IMR-90 (cell line): ENCODE measurements around the gene FBXW7. TPM values are rescaled to one million over a fixed set of nuclear protein-coding genes. Genes with fewer than 3 reads are reported as not detected.
A peak's percentile ranks its signal among the peaks of the same experiment; 100 is the strongest.

Experiments used
- ATAC-seq: fragments of 200-7000 bp; cut with Tn5 transposase; 2 replicates; pipeline ENCODE4 v1.9.1; 2020; ENCODE audit warnings: low read depth, mild to moderate bottlenecking, moderate library complexity
- BruUV-seq: library from RNA; stranded (reverse); fragments of 400-500 nt; replicated peaks from 2 replicates; lab custom pipeline; 2021; lab: Mats Ljungman, UMichigan
- CTCF ChIA-PET: fragments of 300-600 bp; formaldehyde crosslinking; extraction: SDS; loops from one replicate; lab custom pipeline; 2021; ENCODE audit warnings: antibody characterized with exemption; lab: Yijun Ruan, JAX
- POLR2A ChIA-PET: fragments of 300-600 bp; sonication (Branson Sonifier 250); formaldehyde crosslinking; loops from one replicate; lab custom pipeline; 2022; ENCODE audit warnings: antibody characterized with exemption; ENCODE audit not compliant: unreplicated experiment; lab: Charles Lee
- DNase-seq: peaks from one replicate; pipeline ENCODE4 v3.0.0; 2013
- H2AFZ ChIP-seq: replicated peaks from 2 replicates; pipeline ENCODE3; 2013; ENCODE audit warnings: low read length, mild to moderate bottlenecking; ENCODE audit not compliant: poor library complexity
- H2AK5ac ChIP-seq: 2 replicates; pipeline ENCODE4 v1.6.1; 2013; ENCODE audit warnings: low read depth, low read length, inconsistent platforms
- H2AK9ac ChIP-seq: replicated peaks from 2 replicates; pipeline ENCODE3; 2013; ENCODE audit warnings: mild to moderate bottlenecking, low read depth, low read length, moderate library complexity; ENCODE audit not compliant: poor library complexity
- H2BK120ac ChIP-seq: 2 replicates; pipeline ENCODE4 v1.6.1; 2013; ENCODE audit warnings: low read depth, low read length, inconsistent platforms
- H2BK15ac ChIP-seq: 3 replicates; pipeline ENCODE4 v1.6.1; 2013; ENCODE audit warnings: low read depth, low read length, inconsistent platforms
- H2BK20ac ChIP-seq: 2 replicates; pipeline ENCODE4 v1.6.1; 2013; ENCODE audit warnings: low read depth, mild to moderate bottlenecking, inconsistent platforms, low read length, moderate library complexity
- H2BK5ac ChIP-seq: 2 replicates; pipeline ENCODE4 v1.6.1; 2013; ENCODE audit warnings: mild to moderate bottlenecking, low read depth, low read length, inconsistent platforms; ENCODE audit not compliant: poor library complexity, severe bottlenecking
- H3K14ac ChIP-seq: replicated peaks from 2 replicates; pipeline ENCODE4 v1.6.1; 2013; ENCODE audit warnings: low read depth, low read length, inconsistent platforms
- H3K18ac ChIP-seq: 2 replicates; pipeline ENCODE4 v1.6.1; 2013; ENCODE audit warnings: low read depth, low read length, control low read depth
- H3K23ac ChIP-seq: 2 replicates; pipeline ENCODE4 v1.6.1; 2013; ENCODE audit warnings: low read depth, low read length, inconsistent platforms
- H3K27ac ChIP-seq: 2 replicates; pipeline ENCODE4 v1.5.1; 2013; ENCODE audit warnings: mild to moderate bottlenecking, control low read depth, low read length; ENCODE audit not compliant: insufficient read depth
- H3K27me3 ChIP-seq: 2 replicates; pipeline ENCODE4 v1.6.1; 2013; ENCODE audit warnings: low read length; ENCODE audit not compliant: control insufficient read depth, insufficient read depth
- H3K36me3 ChIP-seq: 2 replicates; pipeline ENCODE4 v1.6.1; 2013; ENCODE audit warnings: low read length, mixed read lengths; ENCODE audit not compliant: control insufficient read depth, insufficient read depth
- H3K4ac ChIP-seq: 2 replicates; pipeline ENCODE4 v1.6.1; 2013; ENCODE audit warnings: low read depth, low read length, inconsistent platforms
- H3K4me1 ChIP-seq: 2 replicates; pipeline ENCODE4 v1.6.1; 2013; ENCODE audit warnings: low read length, mixed read lengths; ENCODE audit not compliant: control insufficient read depth, insufficient read depth
- H3K4me2 ChIP-seq: 2 replicates; pipeline ENCODE4 v1.6.1; 2013; ENCODE audit warnings: low read depth, mild to moderate bottlenecking, control low read depth, low read length, moderate library complexity
- H3K4me3 ChIP-seq: 2 replicates; pipeline ENCODE4 v1.5.1; 2013; ENCODE audit warnings: low read depth, mild to moderate bottlenecking, control low read depth, low read length, moderate library complexity; ENCODE audit not compliant: insufficient read depth
- H3K56ac ChIP-seq: 2 replicates; pipeline ENCODE4 v1.6.1; 2013; ENCODE audit warnings: low read length, inconsistent platforms; ENCODE audit not compliant: insufficient read depth; ENCODE audit errors: extremely low read depth
- H3K79me1 ChIP-seq, 2 experiments: 2 replicates each; pipeline ENCODE4 v1.6.1; 2013; ENCODE audit warnings: low read length in 2 of 2, inconsistent platforms in 1 of 2, low read depth in 1 of 2
- H3K9ac ChIP-seq: 2 replicates; pipeline ENCODE4 v1.6.1; 2013; ENCODE audit warnings: low read depth, low read length, control low read depth
- H3K9me1 ChIP-seq: 2 replicates; pipeline ENCODE4 v1.6.1; 2013; ENCODE audit warnings: low read length, inconsistent platforms; ENCODE audit not compliant: insufficient read depth
- H3K9me3 ChIP-seq: 2 replicates; pipeline ENCODE4 v1.6.1; 2013; ENCODE audit warnings: low read length; ENCODE audit not compliant: control insufficient read depth, insufficient read depth
- H4K20me1 ChIP-seq: 2 replicates; pipeline ENCODE4 v1.6.1; 2013; ENCODE audit warnings: low read length, inconsistent platforms; ENCODE audit not compliant: insufficient read depth
- H4K5ac ChIP-seq: 2 replicates; pipeline ENCODE4 v1.6.1; 2013; ENCODE audit warnings: mild to moderate bottlenecking, low read depth, low read length, control low read depth
- H4K8ac ChIP-seq, 2 experiments: 2 replicates each; pipeline ENCODE4 v1.6.1; 2013; ENCODE audit warnings: low read depth in 2 of 2, low read length in 2 of 2, control low read depth in 1 of 2, inconsistent platforms in 1 of 2
- H4K91ac ChIP-seq: 2 replicates; pipeline ENCODE4 v1.6.1; 2013; ENCODE audit warnings: low read depth, low read length, inconsistent platforms; ENCODE audit not compliant: insufficient read depth
- CEBPB ChIP-seq: IDR thresholded peaks from 2 replicates; pipeline ENCODE4 v1.6.1; 2012; ENCODE audit warnings: low read depth, low read length, improper control_type of control experiment
- MAFK ChIP-seq: IDR thresholded peaks from 2 replicates; pipeline ENCODE4 v1.6.1; 2012; ENCODE audit warnings: low read depth, low read length, improper control_type of control experiment
- POLR2A ChIP-seq: IDR thresholded peaks from 2 replicates; pipeline ENCODE4 v1.6.1; 2012; ENCODE audit warnings: mild to moderate bottlenecking, low read depth, low read length
- RAD21 ChIP-seq: IDR thresholded peaks from 2 replicates; pipeline ENCODE4 v1.6.1; 2012; ENCODE audit warnings: low read length, improper control_type of control experiment
- RCOR1 ChIP-seq: IDR thresholded peaks from 2 replicates; pipeline ENCODE4 v1.6.1; 2012; ENCODE audit warnings: mild to moderate bottlenecking, low read length, improper control_type of control experiment; ENCODE audit not compliant: insufficient replicate concordance
- SMC3 ChIP-seq: fragments of 150-350 bp; IDR thresholded peaks from 2 replicates; pipeline ENCODE4 v1.6.1; 2016; ENCODE audit warnings: low read depth, mild to moderate bottlenecking, antibody characterized with exemption, low read length, moderate library complexity
- WGBS, 2 experiments: methylation state at CpG; one replicate each; pipeline versions ENCODE4 v1.1.5 to v1.1.7; 2013; ENCODE audit warnings: missing lambda C conversion rate in 2 of 2; ENCODE audit not compliant: insufficient read length in 1 of 2; ENCODE audit errors: extremely low coverage in 2 of 2; 5-methylcytosine and 5-hydroxymethylcytosine counted together
- dilution Hi-C: fragments of 300-500 bp; cut with HindIII; formaldehyde crosslinking; loops from one replicate; pipeline ENCODE4 v1.14.3; 2018; ENCODE audit warnings: low sequenced_read_pairs; ENCODE audit not compliant: unreplicated experiment
- in situ Hi-C: fragments of 300-500 bp; cut with MboI; formaldehyde crosslinking; loops from 3 replicates; pipeline ENCODE4 v1.14.3; 2019; ENCODE audit warnings: low sequenced_read_pairs, inconsistent platforms, mixed read lengths
- intact Hi-C: fragments of 100-400 bp; cut with micrococcal nuclease; formaldehyde crosslinking; loops from 2 replicates; pipeline ENCODE4 v1.10.0; 2022
- polyA plus RNA-seq, 3 experiments: library from polyadenylated mRNA; depleted of rRNA; stranded (reverse); fragments of >200 nt; gene quantifications; 2 replicates each; pipeline ENCODE4 v1.2.3, GENCODE V29; 2012; ENCODE audit warnings: low replicate concordance in 1 of 3
- total RNA-seq: library from RNA; depleted of rRNA; stranded (reverse); fragments of >200 nt; gene quantifications from 2 replicates; pipeline ENCODE4 v1.2.3, GENCODE V29; 2012
- TF ChIP-seq, protein P1 (sequence below): conservative IDR thresholded peaks from 2 replicates; pipeline ENCODE4 v1.5.1; 2012; ENCODE audit warnings: mild to moderate bottlenecking, low read depth, low read length, improper control_type of control experiment

The FBXW7 gene
- total and polyA plus RNA-seq, 2 of the 4 experiments (the other 2 are of a cell fraction), result 7.2 to 27.4 TPM

- Histone ChIP-seq H3K4ac (no peak overlapping the region), H3K23ac (no peak overlapping the region), H3K4me1 (no peaks in the 10 kb centered on the region), H3K36me3 (peaks cover 1% of the 10 kb centered on the region; the same call in 1 of the 2 replicates), H2BK15ac (no peak overlapping the region), H2AK5ac (no peak overlapping the region), H3K9me3 (no peaks in the 10 kb centered on the region), H3K79me1 (peaks cover 3 to 6% of the 10 kb centered on the region in 2 experiments; a peak in 3 of 4 replicates), H4K20me1 (no peaks in the 10 kb centered on the region), H3K9me1 (no peaks in the 10 kb centered on the region), H3K9ac (no peak overlapping the region), H3K56ac (no peak overlapping the region), H4K5ac (no peak overlapping the region), H2BK20ac (no peak overlapping the region), H3K4me3 (no peak overlapping the region), H3K27me3 (no peaks in the 10 kb centered on the region), H4K8ac (no peak overlapping the region), H2BK120ac (no peak overlapping the region), H3K14ac (no peak overlapping the region), H3K4me2 (no peak overlapping the region), H4K91ac (no peak overlapping the region), H3K27ac (no peak overlapping the region), H2AK9ac (no peak overlapping the region), H3K18ac (no peak overlapping the region), H2AFZ (no peak overlapping the region), H2BK5ac (no peak overlapping the region)
- CTCF ChIA-PET, result interaction anchor here (0.6 to 1.5 kb wide), 8 partner anchors 8 to 226 kb away, joined by 3 to 12 read pairs (median 3); no protein-coding TSS in a partner anchor
- peak; percentile 44 for TF ChIP-seq SMC3
- TF ChIP-seq CEBPB, result peak; percentile 1; the same call in 1 of the 2 replicates
- TF ChIP-seq RAD21, result peak; percentile 71
- TF ChIP-seq RCOR1, result no peak
- peak; percentile 89 for TF ChIP-seq MAFK
- TF ChIP-seq, protein P1, sequence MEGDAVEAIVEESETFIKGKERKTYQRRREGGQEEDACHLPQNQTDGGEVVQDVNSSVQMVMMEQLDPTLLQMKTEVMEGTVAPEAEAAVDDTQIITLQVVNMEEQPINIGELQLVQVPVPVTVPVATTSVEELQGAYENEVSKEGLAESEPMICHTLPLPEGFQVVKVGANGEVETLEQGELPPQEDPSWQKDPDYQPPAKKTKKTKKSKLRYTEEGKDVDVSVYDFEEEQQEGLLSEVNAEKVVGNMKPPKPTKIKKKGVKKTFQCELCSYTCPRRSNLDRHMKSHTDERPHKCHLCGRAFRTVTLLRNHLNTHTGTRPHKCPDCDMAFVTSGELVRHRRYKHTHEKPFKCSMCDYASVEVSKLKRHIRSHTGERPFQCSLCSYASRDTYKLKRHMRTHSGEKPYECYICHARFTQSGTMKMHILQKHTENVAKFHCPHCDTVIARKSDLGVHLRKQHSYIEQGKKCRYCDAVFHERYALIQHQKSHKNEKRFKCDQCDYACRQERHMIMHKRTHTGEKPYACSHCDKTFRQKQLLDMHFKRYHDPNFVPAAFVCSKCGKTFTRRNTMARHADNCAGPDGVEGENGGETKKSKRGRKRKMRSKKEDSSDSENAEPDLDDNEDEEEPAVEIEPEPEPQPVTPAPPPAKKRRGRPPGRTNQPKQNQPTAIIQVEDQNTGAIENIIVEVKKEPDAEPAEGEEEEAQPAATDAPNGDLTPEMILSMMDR, result peak; percentile 76
- no peak for TF ChIP-seq POLR2A
- DNase-seq (peak; percentile 50), ATAC-seq (peak; percentile 79)
- POLR2A ChIA-PET, result no interaction called here
- no CpG with 5 or more reads among the region's 3 CpGs for WGBS, 2 experiments
- dilution Hi-C loops (no loop called here), intact Hi-C loops (loop anchor here (1.0 to 10.0 kb wide), 4 partner anchors 129 to 676 kb away; partner anchors contain the start of gene FBXW7), in situ Hi-C loops (no loop called here)
- BruUV-seq, result no TSS peak
These were observed 127.2 kb downstream of the FBXW7 start for GRCh38 chr4:152408514-152409327.
